Esophagus squamous epithelium (tissue), 5 donors: ENCODE results near the gene KRTAP22-1. TPM values are rescaled to one million over a fixed set of nuclear protein-coding genes. Genes with fewer than 3 reads are reported as not detected.

Experiments
- DNase-seq: peaks from one replicate; lab custom pipeline; 2025; lab: John Stamatoyannopoulos, UW
- H3K27ac ChIP-seq, 4 donors: fragments of 200-600 bp; sonication (generic); one replicate each; pipeline ENCODE4 v1.5.1; 2016 to 2019; ENCODE audit warnings: mild to moderate bottlenecking in 1 of 4
- H3K27me3 ChIP-seq, 4 donors: fragments of 200-600 bp; sonication (generic); 1 replicate in 3 of 4; 2 replicates in 1 of 4; pipeline versions ENCODE4 v1.5.1 to v1.6.0; 2017 to 2021; ENCODE audit warnings: antibody characterized with exemption in 1 of 4
- H3K36me3 ChIP-seq, 3 donors: fragments of 200-600 bp; sonication (generic); one replicate each; pipeline ENCODE4 v1.5.1; 2016 to 2019
- H3K4me1 ChIP-seq, 3 donors: fragments of 200-600 bp; sonication (generic); one replicate each; pipeline ENCODE4 v1.5.1; 2017 to 2019
- H3K4me3 ChIP-seq, 4 donors: fragments of 200-600 bp; sonication (generic); 1 replicate in 3 of 4; 2 replicates in 1 of 4; pipeline ENCODE4 v1.5.1; 2016 to 2019; ENCODE audit warnings: mild to moderate bottlenecking in 2 of 4, moderate library complexity in 1 of 4
- H3K9me3 ChIP-seq, 3 donors: fragments of 200-600 bp; sonication (generic); one replicate each; pipeline ENCODE4 v1.5.1; 2016 to 2019
- CTCF ChIP-seq, 6 experiments: fragments of 450-650 bp in 4 of 6; fragments of 200-600 bp in 2 of 6; sonication (generic) in 2 of 6; IDR thresholded peaks; one replicate each; pipeline ENCODE4 v1.5.1; 2016 to 2019; ENCODE audit warnings: antibody characterized with exemption in 6 of 6, mild to moderate bottlenecking in 4 of 6, moderate library complexity in 4 of 6
- POLR2A ChIP-seq, 4 donors: fragments of 450-650 bp; IDR thresholded peaks; one replicate each; pipeline ENCODE4 v1.6.1; 2017; ENCODE audit warnings: antibody characterized with exemption in 4 of 4, mild to moderate bottlenecking in 4 of 4, moderate library complexity in 3 of 4
- WGBS, 2 donors: methylation state at CpG; one replicate each; pipeline ENCODE4 v1.1.5; 2018; 5-methylcytosine and 5-hydroxymethylcytosine counted together
- intact Hi-C: fragments of 100-400 bp; cut with DNase I; formaldehyde crosslinking; loops from one replicate; pipeline ENCODE4 v1.15.0; 2022
- small RNA-seq, 4 donors: library from RNA; depleted of rRNA; stranded (forward); fragments of <200 nt; gene quantifications; one replicate each; pipeline ENCODE3, GENCODE V24; 2016
- total RNA-seq, 4 donors: library from RNA; depleted of rRNA; stranded (reverse); fragments of >200 nt; gene quantifications; one replicate each; pipeline ENCODE4 v1.1.0, GENCODE V29; 2016
- donor health status: DM: yes; HTN: yes; CAD: no.

Gene KRTAP22-1
- total RNA-seq, 4 donors from 2014 or later, result not detected

- 46 to 50% methylated on average over 1 of the region's 1 CpG for WGBS, 2 donors
- Histone ChIP-seq H3K27me3 (no peaks in the 10 kb centered on the region), H3K36me3 (no peaks in the 10 kb centered on the region), H3K9me3 (peaks cover 0 to 11% (median 0%) of the 10 kb centered on the region in 3 donors), H3K4me3 (no peak overlapping the region), H3K4me1 (no peaks in the 10 kb centered on the region), H3K27ac (no peak overlapping the region)
- no peak for DNase-seq
- no peak for TF ChIP-seq POLR2A (IDR thresholded peaks at IDR 0.05)
- TF ChIP-seq CTCF (IDR thresholded peaks at IDR 0.05), result no peak
- intact Hi-C loops, result no loop called here
Measured at GRCh38 chr21:30629200-30629599, 28.3 kb downstream of the KRTAP22-1 start.

- no peaks in the 10 kb centered on the region for H3K27me3 ChIP-seq
- TF ChIP-seq CTCF (IDR thresholded peaks at IDR 0.05) (no peak), POLR2A (IDR thresholded peaks at IDR 0.05) (no peak)
- no peaks in the 10 kb centered on the region for H3K36me3 ChIP-seq
- no peaks in the 10 kb centered on the region for H3K9me3 ChIP-seq
- intact Hi-C loops, result no loop called here
- no peak within 1 kb of the TSS for H3K4me3 ChIP-seq
- H3K4me1 ChIP-seq, result no peaks in the 10 kb centered on the region
- DNase-seq, result no peak
- WGBS, 2 donors, result 71 to 100% methylated on average over 1 of the region's 1 CpG
- no peak within 1 kb of the TSS for H3K27ac ChIP-seq
Measured at GRCh38 chr21:30634906-30635305, 34.0 kb downstream of the KRTAP22-1 start, which contains the start of gene KRTAP20-2. TSS of gene KRTAP20-2 (plus strand) at chr21:30635206. CDS start at chr21:30635264, 58 bp downstream.

- no peak overlapping the region for H3K4me3 ChIP-seq
- no peaks in the 10 kb centered on the region for H3K9me3 ChIP-seq
- intact Hi-C loops, result no loop called here
- 59 to 65% methylated on average over 3 of the region's 3 CpGs for WGBS, 2 donors
- DNase-seq, result no peak
- no peaks in the 10 kb centered on the region for H3K27me3 ChIP-seq
- no peak overlapping the region for H3K27ac ChIP-seq
- no peaks in the 10 kb centered on the region for H3K4me1 ChIP-seq
- TF ChIP-seq CTCF (IDR thresholded peaks at IDR 0.05), result no peak
- no peak for TF ChIP-seq POLR2A (IDR thresholded peaks at IDR 0.05)
- H3K36me3 ChIP-seq, result no peaks in the 10 kb centered on the region
Measured at GRCh38 chr21:30638686-30639085, 37.8 kb downstream of the KRTAP22-1 start.

GRCh38 chr21:30642564-30642963, 41.7 kb downstream of the KRTAP22-1 start, which contains the start of gene KRTAP20-3:
TSS of gene KRTAP20-3 (plus strand) at chr21:30642864.
- TF ChIP-seq CTCF (IDR thresholded peaks at IDR 0.05), result no peak
- TF ChIP-seq POLR2A (IDR thresholded peaks at IDR 0.05), result no peak
- no peak within 1 kb of the TSS for H3K4me3 ChIP-seq
- no peaks in the 10 kb centered on the region for H3K27me3 ChIP-seq
- intact Hi-C loops, result no loop called here
- H3K27ac ChIP-seq, result no peak within 1 kb of the TSS
- no peaks in the 10 kb centered on the region for H3K36me3 ChIP-seq
- DNase-seq, result no peak
- no peaks in the 10 kb centered on the region for H3K4me1 ChIP-seq
- no peaks in the 10 kb centered on the region for H3K9me3 ChIP-seq
- WGBS, 2 donors, result 95 to 96% methylated on average over 2 of the region's 2 CpGs

GRCh38 chr21:30646904-30647414, 46.1 kb downstream of the KRTAP22-1 start:
- intact Hi-C loops, result no loop called here
- no peaks in the 10 kb centered on the region for H3K4me1 ChIP-seq
- no peaks in the 10 kb centered on the region for H3K27me3 ChIP-seq
- no peaks in the 10 kb centered on the region for H3K36me3 ChIP-seq
- 65 to 81% methylated on average over 1 of the region's 1 CpG for WGBS, 2 donors
- no peak for DNase-seq
- H3K9me3 ChIP-seq, result no peaks in the 10 kb centered on the region
- H3K4me3 ChIP-seq, result no peak overlapping the region
- no peak overlapping the region for H3K27ac ChIP-seq
- TF ChIP-seq CTCF (IDR thresholded peaks at IDR 0.05) (no peak), POLR2A (IDR thresholded peaks at IDR 0.05) (no peak)

Small RNA genes lying within 50 kb of the gene (small RNA-seq; reads per million reads assigned to genes)
- gene KRTAP20-1 (0 reads per million in 4 donors), gene KRTAP20-3 (0 reads per million in 4 donors), gene KRTAP20-4 (0 reads per million in 4 donors), gene KRTAP22-1 (0 reads per million in 4 donors), gene KRTAP22-2 (0 reads per million in 4 donors)

Other genes with a start within 250 kb of the KRTAP22-1 start
- gene KRTAP13-2, start 228.8 kb upstream of the KRTAP22-1 start, total RNA-seq, result not detected
- gene KRTAP13-1, start 205.1 kb upstream of the KRTAP22-1 start, total RNA-seq, result not detected
- not detected for gene KRTAP13-3, start 175.2 kb upstream of the KRTAP22-1 start, total RNA-seq
- gene KRTAP13-4, start 170.9 kb upstream of the KRTAP22-1 start, total RNA-seq, result not detected
- not detected for gene KRTAP15-1, start 160.8 kb upstream of the KRTAP22-1 start, total RNA-seq
- not detected for gene KRTAP19-1, start 120.7 kb upstream of the KRTAP22-1 start, total RNA-seq
- gene KRTAP19-2, start 113.7 kb upstream of the KRTAP22-1 start, total RNA-seq, result not detected
- not detected for gene KRTAP19-3, start 109.1 kb upstream of the KRTAP22-1 start, total RNA-seq
- not detected for gene KRTAP19-4, start 103.9 kb upstream of the KRTAP22-1 start, total RNA-seq
- gene KRTAP19-5, start 98.9 kb upstream of the KRTAP22-1 start, total RNA-seq, result not detected
- gene KRTAP19-6, start 59.2 kb upstream of the KRTAP22-1 start, total RNA-seq, result not detected
- not detected for gene KRTAP19-7, start 39.8 kb upstream of the KRTAP22-1 start, total RNA-seq
- gene KRTAP22-2, start 10.7 kb upstream of the KRTAP22-1 start, total RNA-seq, result not detected
- gene KRTAP6-3, start 8.6 kb upstream of the KRTAP22-1 start, total RNA-seq, result not detected
- not detected for gene KRTAP6-2, start 2.2 kb upstream of the KRTAP22-1 start, total RNA-seq
- gene KRTAP6-1, start 12.8 kb downstream of the KRTAP22-1 start, total RNA-seq, result not detected
- gene KRTAP20-1, start 15.3 kb downstream of the KRTAP22-1 start, total RNA-seq, result not detected
- gene KRTAP20-4, start 19.5 kb downstream of the KRTAP22-1 start, total RNA-seq, result not detected
- not detected for gene KRTAP20-2, start 34.1 kb downstream of the KRTAP22-1 start, total RNA-seq
- not detected for gene KRTAP20-3, start 41.8 kb downstream of the KRTAP22-1 start, total RNA-seq
- gene KRTAP21-3, start 117.7 kb downstream of the KRTAP22-1 start, total RNA-seq, result not detected
- not detected for gene KRTAP21-2, start 146.2 kb downstream of the KRTAP22-1 start, total RNA-seq
- gene KRTAP21-1, start 154.3 kb downstream of the KRTAP22-1 start, total RNA-seq, result not detected
- not detected for gene KRTAP8-1, start 212.2 kb downstream of the KRTAP22-1 start, total RNA-seq
- not detected for gene KRTAP7-1, start 228.7 kb downstream of the KRTAP22-1 start, total RNA-seq